Fibroblast of pulmonary artery (primary cell): ENCODE measurements around the gene DDHD1.

Experiments
- DNase-seq: peaks from one replicate; pipeline ENCODE4 v3.0.0-alpha.2; 2010; ENCODE audit warnings: low read depth
- H3K4me3 ChIP-seq: replicated peaks from 2 replicates; pipeline ENCODE4 v1.5.1; 2011; ENCODE audit warnings: low read depth, mild to moderate bottlenecking, control low read depth, low read length, moderate library complexity
- CTCF ChIP-seq: IDR thresholded peaks from 2 replicates; pipeline ENCODE4 v1.5.1; 2011; ENCODE audit warnings: mild to moderate bottlenecking, control low read depth, low read length, inconsistent platforms; ENCODE audit errors: missing control alignments

Gene DDHD1

GRCh38 chr14:53010193-53011040, 142.7 kb downstream of the DDHD1 start:
- no peak for TF ChIP-seq CTCF
- DNase-seq = no peak
- no peak overlapping the region for H3K4me3 ChIP-seq

- TF ChIP-seq CTCF = no peak
- H3K4me3 ChIP-seq = no peak overlapping the region
- DNase-seq = no peak
Observed at GRCh38 chr14:53006931-53007562, 146.1 kb downstream of the DDHD1 start.

GRCh38 chr14:53004976-53005375, 148.1 kb downstream of the DDHD1 start:
- peak; percentile 18 for DNase-seq
- no peak overlapping the region for H3K4me3 ChIP-seq
- TF ChIP-seq CTCF = no peak

- DNase-seq = no peak
- no peak overlapping the region for H3K4me3 ChIP-seq
- TF ChIP-seq CTCF = no peak
Observed at GRCh38 chr14:53003776-53004175, 149.3 kb downstream of the DDHD1 start.

GRCh38 chr14:53002576-53002975, 150.5 kb downstream of the DDHD1 start:
- DNase-seq = no peak
- no peak for TF ChIP-seq CTCF
- H3K4me3 ChIP-seq = no peak overlapping the region

GRCh38 chr14:53001787-53002378, 151.2 kb downstream of the DDHD1 start:
- no peak for TF ChIP-seq CTCF
- no peak for DNase-seq

More at GRCh38 chr14:53001787-53002378, 151.2 kb downstream of the DDHD1 start:
- no peak overlapping the region for H3K4me3 ChIP-seq
